HG03135 (cell line): ENCODE results near the gene KIRREL3.

Source experiments
- ATAC-seq: cut with Tn5 transposase; IDR thresholded peaks from one replicate; pipeline ENCODE4 v1.9.1; 2021; ENCODE audit warnings: mild to moderate bottlenecking, moderate library complexity; ENCODE audit not compliant: unreplicated experiment

The KIRREL3 gene

GRCh38 chr11:126800009-126800408, 200.6 kb downstream of the KIRREL3 start:
- no peak for ATAC-seq

- no peak for ATAC-seq
Observed at GRCh38 chr11:126797457-126798169, 203.0 kb downstream of the KIRREL3 start.

GRCh38 chr11:126793596-126793995, 207.0 kb downstream of the KIRREL3 start:
- ATAC-seq: no peak

GRCh38 chr11:126791991-126792390, 208.6 kb downstream of the KIRREL3 start:
- no peak for ATAC-seq

DNA sequence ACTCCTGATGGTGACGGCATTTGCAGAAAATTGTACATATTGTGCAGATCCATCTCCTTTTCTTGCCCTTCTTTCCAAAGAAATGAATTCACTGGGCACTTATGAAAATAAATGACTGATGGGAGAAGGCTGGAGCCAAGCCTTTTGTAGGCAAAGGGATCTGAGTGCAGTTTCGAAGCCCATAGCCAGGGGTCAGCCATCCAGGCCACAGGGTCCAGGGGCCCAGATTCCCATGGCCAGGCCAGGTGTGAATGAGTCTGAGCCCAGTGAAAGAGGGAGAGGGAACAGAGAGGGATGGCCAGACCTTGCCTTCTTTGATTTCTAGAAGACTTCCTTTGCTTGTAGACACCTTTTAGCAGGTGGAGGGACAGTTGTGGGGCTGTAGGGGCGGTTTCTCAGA, 209.1 kb downstream of the KIRREL3 start:
- no peak for ATAC-seq

DNA sequence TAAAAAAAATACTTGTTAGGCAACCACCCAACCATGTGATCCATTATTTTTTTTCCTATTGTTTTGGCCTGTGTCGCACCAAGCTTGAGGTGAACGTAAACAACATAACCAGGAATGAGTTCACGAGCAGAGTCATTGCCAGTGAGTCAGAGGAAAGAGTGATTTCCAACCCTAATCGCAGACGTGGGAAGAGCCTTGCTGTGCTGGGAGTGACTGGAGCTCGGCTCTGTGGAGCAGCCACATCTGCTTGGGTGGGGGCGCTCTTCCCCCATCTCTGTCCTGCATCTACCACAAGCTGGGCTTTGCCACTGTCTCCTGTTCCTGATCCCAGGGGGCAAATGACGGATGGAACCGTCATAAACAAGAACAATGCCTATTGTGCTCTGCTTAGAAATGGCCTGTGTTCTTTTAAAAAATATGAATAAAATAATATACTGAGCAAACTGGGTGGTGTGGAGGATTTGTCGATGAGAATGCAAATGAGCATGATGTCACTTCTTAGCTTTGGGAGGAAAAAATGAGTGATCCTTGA, 210.0 kb downstream of the KIRREL3 start:
- ATAC-seq: no peak

DNA sequence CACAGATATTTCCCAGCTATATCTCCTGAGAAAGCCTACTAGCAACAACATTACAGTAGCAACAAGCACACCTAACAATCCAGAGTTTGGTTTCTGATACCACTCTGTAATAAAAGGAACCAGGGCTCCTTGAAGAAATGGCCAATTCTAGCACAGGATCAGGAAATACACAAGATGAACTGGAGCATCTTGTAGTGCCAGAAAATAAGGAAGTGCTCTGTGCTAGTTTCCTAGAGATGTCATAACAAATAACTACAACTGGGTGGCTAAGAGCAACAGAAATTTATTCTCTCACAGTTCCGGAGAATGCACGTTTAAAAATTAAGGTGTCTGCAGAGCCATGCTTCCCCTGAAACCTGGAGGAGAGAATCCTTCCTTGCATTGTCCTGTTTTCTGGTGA, 217.8 kb downstream of the KIRREL3 start:
- no peak for ATAC-seq

GRCh38 chr11:126781942-126782341, 218.6 kb downstream of the KIRREL3 start:
- ATAC-seq: no peak

DNA sequence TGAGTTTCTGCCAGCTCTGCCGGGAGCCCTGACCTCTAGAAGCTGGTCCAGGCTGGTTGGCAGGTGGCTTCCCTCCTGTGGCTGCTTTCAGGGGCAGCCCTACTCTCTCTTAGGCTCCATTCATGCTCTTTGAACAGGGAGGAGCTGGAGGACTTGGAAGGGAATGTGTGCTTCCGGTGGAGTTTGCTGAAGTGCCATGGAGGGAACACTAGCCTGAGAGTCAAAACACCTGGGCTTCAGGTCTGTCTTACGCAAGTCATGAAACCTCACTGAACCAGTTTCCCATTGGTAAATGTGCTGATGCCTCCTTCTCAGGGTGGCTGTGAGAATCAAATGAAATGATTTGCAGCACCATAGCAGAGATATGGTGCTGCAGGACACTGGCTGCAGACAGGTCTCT, 224.5 kb downstream of the KIRREL3 start:
- no peak for ATAC-seq

GRCh38 chr11:126772267-126772666, 228.3 kb downstream of the KIRREL3 start:
- no peak for ATAC-seq

- no peak for ATAC-seq
Observed at GRCh38 chr11:126768702-126769101, 231.9 kb downstream of the KIRREL3 start.

DNA sequence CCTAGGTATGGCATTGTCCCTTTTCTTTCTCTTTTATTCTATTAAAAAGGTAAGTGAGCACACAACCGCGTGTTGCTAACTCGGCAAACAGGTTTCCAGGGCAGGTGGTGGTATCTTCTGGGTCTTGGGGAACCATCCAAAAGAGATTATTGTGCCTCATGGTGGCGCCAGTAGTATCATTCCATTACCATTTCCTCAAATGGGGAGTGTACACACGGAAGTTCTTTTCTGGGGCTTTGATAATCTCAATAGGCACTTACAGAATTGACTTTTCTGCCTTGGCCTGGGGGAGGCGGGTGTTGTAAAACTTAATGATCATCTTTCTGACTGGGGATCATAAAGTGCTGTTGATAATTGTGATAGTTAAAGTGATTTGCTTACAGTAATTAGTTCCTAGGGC, 234.1 kb downstream of the KIRREL3 start:
- no peak for ATAC-seq

- ATAC-seq: no peak
Observed at GRCh38 chr11:126765196-126765595, 235.4 kb downstream of the KIRREL3 start.

GRCh38 chr11:126764231-126764630, 236.3 kb downstream of the KIRREL3 start:
- no peak for ATAC-seq

- no peak for ATAC-seq
Observed at GRCh38 chr11:126756855-126757254, 243.7 kb downstream of the KIRREL3 start.

- no peak for ATAC-seq
Observed at GRCh38 chr11:126756421-126756820, 244.1 kb downstream of the KIRREL3 start.

DNA sequence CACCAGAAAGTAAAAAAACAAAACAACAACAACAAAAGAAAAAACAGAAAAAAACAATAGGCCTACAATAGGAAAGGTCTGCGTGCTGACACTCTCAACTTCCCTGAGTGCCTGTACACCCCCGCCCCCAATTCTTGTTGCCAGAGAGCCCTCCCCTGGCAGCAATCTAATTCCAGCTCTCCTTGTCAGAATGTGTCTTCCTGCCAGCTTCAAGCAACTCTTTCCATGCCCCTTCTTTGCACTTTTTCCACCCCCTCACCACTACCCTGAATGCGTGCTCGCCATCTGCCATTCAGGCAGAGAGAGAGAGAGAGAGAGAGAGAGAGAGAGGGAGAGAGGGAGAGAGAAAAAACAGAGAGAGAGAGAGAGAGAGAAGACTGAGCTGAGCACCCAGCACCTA, 245.0 kb downstream of the KIRREL3 start:
- no peak for ATAC-seq

DNA sequence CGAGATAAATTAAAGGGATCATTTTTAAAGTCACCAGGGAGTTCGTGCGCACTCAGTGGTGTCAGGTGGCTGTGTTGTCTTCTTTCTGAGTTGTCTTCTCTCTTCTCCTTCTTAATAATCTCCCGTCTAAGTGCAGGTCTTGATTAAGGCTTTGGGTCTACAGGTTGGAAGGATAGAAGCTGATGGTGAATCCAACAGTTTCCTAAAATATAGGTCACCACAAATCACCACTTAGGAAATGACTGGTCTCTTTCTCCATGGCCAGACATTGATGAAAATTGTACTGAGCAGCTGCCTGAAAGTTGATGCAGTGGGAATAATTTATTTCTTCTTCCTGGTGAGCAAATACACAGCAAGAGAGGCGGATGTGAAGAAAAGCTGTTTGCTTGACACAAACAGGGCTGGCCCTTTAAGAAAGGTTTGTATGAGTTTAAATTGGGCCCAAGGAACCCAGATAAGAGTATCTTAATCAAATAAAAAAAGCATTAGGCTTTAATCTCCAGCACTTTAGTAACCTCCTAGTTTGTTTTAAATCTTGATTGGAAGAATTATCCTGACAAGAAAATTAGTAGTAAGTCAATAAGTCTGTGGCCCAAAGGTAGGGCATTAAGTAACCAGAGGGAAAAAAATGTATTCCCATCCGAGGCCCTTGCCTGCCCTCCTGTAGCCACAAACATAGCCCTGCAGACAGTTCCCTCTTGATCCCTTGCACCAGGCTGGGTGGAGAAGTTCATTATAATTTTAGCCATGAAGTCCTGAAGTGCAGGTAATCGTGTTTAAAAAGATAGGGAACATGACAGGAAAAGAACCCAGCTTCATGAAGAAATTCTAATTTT, 245.8 kb downstream of the KIRREL3 start:
- no peak for ATAC-seq

DNA sequence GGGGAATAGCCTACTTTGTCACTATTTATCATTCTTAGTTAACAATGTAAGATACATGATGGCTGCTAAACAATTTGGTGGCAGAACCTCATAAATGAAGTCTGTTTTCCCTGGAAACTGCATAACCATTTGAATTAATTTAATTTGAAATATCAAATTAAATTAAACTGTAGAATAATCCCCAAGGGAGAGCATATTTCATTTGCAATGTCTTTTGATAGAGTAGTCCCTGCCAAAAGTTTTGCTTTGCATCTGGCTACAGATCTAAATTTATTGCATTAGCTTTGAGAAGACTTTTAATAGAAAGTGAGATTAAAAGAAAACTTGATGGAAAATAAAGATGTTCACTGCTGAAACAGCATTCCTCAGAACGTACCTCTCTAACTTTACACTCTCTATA, 246.6 kb downstream of the KIRREL3 start:
- ATAC-seq: no peak

DNA sequence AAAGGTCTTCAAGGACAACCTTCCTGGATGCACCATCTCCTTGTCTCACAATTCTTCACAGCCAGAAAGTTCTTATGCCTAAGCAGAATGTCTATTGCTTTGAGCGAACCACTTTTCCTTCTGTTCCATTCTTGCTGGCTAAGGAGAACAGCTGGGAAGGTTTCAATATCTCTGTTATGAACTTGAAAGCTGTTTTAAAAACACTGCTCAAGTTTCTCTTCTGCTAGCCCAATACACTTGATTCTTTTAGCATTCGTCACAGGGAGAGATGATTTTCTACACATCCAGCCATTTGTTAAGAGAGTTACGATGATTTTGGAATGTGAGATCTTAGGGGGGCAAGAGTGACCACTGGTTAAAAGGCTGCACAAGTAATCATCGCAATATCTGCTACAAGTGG, 249.3 kb downstream of the KIRREL3 start:
- ATAC-seq: no peak

GRCh38 chr11:126748793-126749192, 251.8 kb downstream of the KIRREL3 start:
- ATAC-seq: no peak
